Measurements from ENCODE around the gene DAW1. TPM values are rescaled to one million over a fixed set of nuclear protein-coding genes. Genes with fewer than 3 reads are reported as not detected.
"Not testable (repeated sequence)": the region's sequence is repeated elsewhere in the genome, so short reads cannot be mapped to it uniquely, and the experiment has no call there.

The DAW1 gene
- not detected for total RNA-seq (ENCODE audit: insufficient read depth, low replicate concordance)

GRCh38 chr2:227871375-227871791 is at the start of gene DAW1:
DAW1 (plus strand) TSS chr2:227871631; CDS start chr2:227871690, 59 bp downstream.
- peak; percentile 82 for DNase-seq (ENCODE audit: low spot score)

- no peak for DNase-seq (ENCODE audit: low spot score)
Measured at GRCh38 chr2:227822416-227823003, 48.9 kb upstream of the DAW1 start.

- no peak for DNase-seq (ENCODE audit: low spot score)
Measured at GRCh38 chr2:227823922-227824321, 47.5 kb upstream of the DAW1 start.

GRCh38 chr2:227824711-227825110 is 46.7 kb upstream of the DAW1 start:
- no peak for DNase-seq (ENCODE audit: low spot score)

GRCh38 chr2:227826019-227826521 is 45.4 kb upstream of the DAW1 start:
- DNase-seq (ENCODE audit: low spot score), result no peak

- no peak for DNase-seq (ENCODE audit: low spot score)
Measured at GRCh38 chr2:227826563-227826962, 44.9 kb upstream of the DAW1 start.

- DNase-seq (ENCODE audit: low spot score), result no peak
Measured at GRCh38 chr2:227827143-227827542, 44.3 kb upstream of the DAW1 start.

GRCh38 chr2:227828477-227828912 is 42.9 kb upstream of the DAW1 start:
- DNase-seq (ENCODE audit: low spot score), result no peak

- no peak for DNase-seq (ENCODE audit: low spot score)
Measured at GRCh38 chr2:227829337-227829736, 42.1 kb upstream of the DAW1 start.

GRCh38 chr2:227834423-227834822 is 37.0 kb upstream of the DAW1 start:
- DNase-seq (ENCODE audit: low spot score), result no peak

- DNase-seq (ENCODE audit: low spot score), result no peak
Measured at GRCh38 chr2:227834916-227835650, 36.3 kb upstream of the DAW1 start.

- DNase-seq (ENCODE audit: low spot score), result not testable (repeated sequence)
Measured at GRCh38 chr2:227839339-227840129, 31.9 kb upstream of the DAW1 start.

GRCh38 chr2:227846831-227847230 is 24.6 kb upstream of the DAW1 start:
- DNase-seq (ENCODE audit: low spot score), result no peak

GRCh38 chr2:227848146-227848545 is 23.3 kb upstream of the DAW1 start:
- DNase-seq (ENCODE audit: low spot score), result no peak

- DNase-seq (ENCODE audit: low spot score), result no peak
Measured at GRCh38 chr2:227848586-227848985, 22.8 kb upstream of the DAW1 start.

- DNase-seq (ENCODE audit: low spot score), result no peak
Measured at GRCh38 chr2:227849906-227850305, 21.5 kb upstream of the DAW1 start.

- DNase-seq (ENCODE audit: low spot score), result no peak
Measured at GRCh38 chr2:227853204-227853629, 18.2 kb upstream of the DAW1 start.

- no peak for DNase-seq (ENCODE audit: low spot score)
Measured at GRCh38 chr2:227853765-227854271, 17.6 kb upstream of the DAW1 start.

- no peak for DNase-seq (ENCODE audit: low spot score)
Measured at GRCh38 chr2:227855440-227855839, 16.0 kb upstream of the DAW1 start.

GRCh38 chr2:227856697-227857096 is 14.7 kb upstream of the DAW1 start:
- DNase-seq (ENCODE audit: low spot score), result no peak

- no peak for DNase-seq (ENCODE audit: low spot score)
Measured at GRCh38 chr2:227860221-227860641, 11.2 kb upstream of the DAW1 start.

- no peak for DNase-seq (ENCODE audit: low spot score)
Measured at GRCh38 chr2:227861011-227861410, 10.4 kb upstream of the DAW1 start.

Measured in umbilical cord (tissue), 2 donors.